Gastrocnemius medialis (tissue), 4 donors: ENCODE results near the gene INPP5J. TPM values are rescaled to one million over a fixed set of nuclear protein-coding genes. Genes with fewer than 3 reads are reported as not detected.
"Not testable (repeated sequence)": the region's sequence is repeated elsewhere in the genome, so short reads cannot be mapped to it uniquely, and the experiment has no call there.

ENCODE experiments used
- ATAC-seq, 2 donors: fragments of 150-250 bp; one replicate each; pipeline ENCODE4 v1.9.1; 2016
- DNase-seq, 2 donors: peaks; one replicate each; pipeline ENCODE4 v3.0.0-alpha.2; 2019
- H3K27ac ChIP-seq, 4 donors: fragments of 200-600 bp; sonication (generic); 1 replicate in 1 of 4; 2 replicates in 3 of 4; pipeline ENCODE4 v1.5.1; 2016 to 2018; ENCODE audit warnings: mild to moderate bottlenecking in 2 of 4, moderate library complexity in 1 of 4
- H3K27me3 ChIP-seq, 3 donors: fragments of 200-600 bp; sonication (generic) in 2 of 3; 1 replicate in 1 of 3; 2 replicates in 2 of 3; pipeline versions ENCODE4 v1.5.1 to v1.6.0; 2016 to 2019; ENCODE audit warnings: mild to moderate bottlenecking in 1 of 3, moderate library complexity in 1 of 3
- H3K36me3 ChIP-seq, 2 donors: fragments of 200-600 bp; sonication (generic) in 1 of 2; one replicate each; pipeline ENCODE4 v1.5.1; 2017 to 2018
- H3K4me1 ChIP-seq, 2 donors: fragments of 200-600 bp; sonication (generic) in 1 of 2; one replicate each; pipeline ENCODE4 v1.5.1; 2016 to 2017; ENCODE audit warnings: mild to moderate bottlenecking in 2 of 2
- H3K4me3 ChIP-seq, 4 donors: fragments of 200-600 bp; sonication (generic) in 3 of 4; 1 replicate in 1 of 4; 2 replicates in 3 of 4; pipeline ENCODE4 v1.5.1; 2016 to 2019; ENCODE audit warnings: mild to moderate bottlenecking in 2 of 4
- H3K9me3 ChIP-seq, 3 donors: fragments of 200-600 bp; sonication (generic) in 2 of 3; 1 replicate in 1 of 3; 2 replicates in 2 of 3; pipeline ENCODE4 v1.5.1; 2016 to 2019
- POLR2A ChIP-seq, 2 donors: fragments of 450-650 bp; IDR thresholded peaks; one replicate each; pipeline ENCODE4 v1.6.1; 2017; ENCODE audit warnings: antibody characterized with exemption in 2 of 2, mild to moderate bottlenecking in 2 of 2, moderate library complexity in 2 of 2
- in situ Hi-C, 4 donors: fragments of 200-750 bp; cut with MboI; loops; one replicate each; pipeline versions ENCODE4 v1.15.0 to v1.8.0; 2017; ENCODE audit warnings: low sequenced_read_pairs in 4 of 4
- intact Hi-C: fragments of 100-400 bp; cut with DNase I; formaldehyde crosslinking; loops from one replicate; pipeline ENCODE4 v1.15.1; 2023; ENCODE audit warnings: low total_unique reads
- total RNA-seq, 4 donors: library from RNA; depleted of rRNA; stranded (reverse); fragments of >200 nt; gene quantifications; one replicate each; pipeline versions ENCODE4 v1.1.0 to v1.2.3, GENCODE V29; 2016
- TF ChIP-seq, protein P1 (sequence below), 5 experiments: fragments of 450-650 bp in 3 of 5; fragments of 200-600 bp in 2 of 5; sonication (generic) in 2 of 5; IDR thresholded peaks in 4 of 5; conservative IDR thresholded peaks in 1 of 5; 1 replicate in 4 of 5; 2 replicates in 1 of 5; pipeline ENCODE4 v1.5.1; 2016 to 2019; ENCODE audit warnings: antibody characterized with exemption in 5 of 5, mild to moderate bottlenecking in 3 of 5, moderate library complexity in 3 of 5

INPP5J gene, protein sequence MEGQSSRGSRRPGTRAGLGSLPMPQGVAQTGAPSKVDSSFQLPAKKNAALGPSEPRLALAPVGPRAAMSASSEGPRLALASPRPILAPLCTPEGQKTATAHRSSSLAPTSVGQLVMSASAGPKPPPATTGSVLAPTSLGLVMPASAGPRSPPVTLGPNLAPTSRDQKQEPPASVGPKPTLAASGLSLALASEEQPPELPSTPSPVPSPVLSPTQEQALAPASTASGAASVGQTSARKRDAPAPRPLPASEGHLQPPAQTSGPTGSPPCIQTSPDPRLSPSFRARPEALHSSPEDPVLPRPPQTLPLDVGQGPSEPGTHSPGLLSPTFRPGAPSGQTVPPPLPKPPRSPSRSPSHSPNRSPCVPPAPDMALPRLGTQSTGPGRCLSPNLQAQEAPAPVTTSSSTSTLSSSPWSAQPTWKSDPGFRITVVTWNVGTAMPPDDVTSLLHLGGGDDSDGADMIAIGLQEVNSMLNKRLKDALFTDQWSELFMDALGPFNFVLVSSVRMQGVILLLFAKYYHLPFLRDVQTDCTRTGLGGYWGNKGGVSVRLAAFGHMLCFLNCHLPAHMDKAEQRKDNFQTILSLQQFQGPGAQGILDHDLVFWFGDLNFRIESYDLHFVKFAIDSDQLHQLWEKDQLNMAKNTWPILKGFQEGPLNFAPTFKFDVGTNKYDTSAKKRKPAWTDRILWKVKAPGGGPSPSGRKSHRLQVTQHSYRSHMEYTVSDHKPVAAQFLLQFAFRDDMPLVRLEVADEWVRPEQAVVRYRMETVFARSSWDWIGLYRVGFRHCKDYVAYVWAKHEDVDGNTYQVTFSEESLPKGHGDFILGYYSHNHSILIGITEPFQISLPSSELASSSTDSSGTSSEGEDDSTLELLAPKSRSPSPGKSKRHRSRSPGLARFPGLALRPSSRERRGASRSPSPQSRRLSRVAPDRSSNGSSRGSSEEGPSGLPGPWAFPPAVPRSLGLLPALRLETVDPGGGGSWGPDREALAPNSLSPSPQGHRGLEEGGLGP
- total RNA-seq: under 1 TPM; 0.15 to 0.33 (median 0.28) TPM

DNA sequence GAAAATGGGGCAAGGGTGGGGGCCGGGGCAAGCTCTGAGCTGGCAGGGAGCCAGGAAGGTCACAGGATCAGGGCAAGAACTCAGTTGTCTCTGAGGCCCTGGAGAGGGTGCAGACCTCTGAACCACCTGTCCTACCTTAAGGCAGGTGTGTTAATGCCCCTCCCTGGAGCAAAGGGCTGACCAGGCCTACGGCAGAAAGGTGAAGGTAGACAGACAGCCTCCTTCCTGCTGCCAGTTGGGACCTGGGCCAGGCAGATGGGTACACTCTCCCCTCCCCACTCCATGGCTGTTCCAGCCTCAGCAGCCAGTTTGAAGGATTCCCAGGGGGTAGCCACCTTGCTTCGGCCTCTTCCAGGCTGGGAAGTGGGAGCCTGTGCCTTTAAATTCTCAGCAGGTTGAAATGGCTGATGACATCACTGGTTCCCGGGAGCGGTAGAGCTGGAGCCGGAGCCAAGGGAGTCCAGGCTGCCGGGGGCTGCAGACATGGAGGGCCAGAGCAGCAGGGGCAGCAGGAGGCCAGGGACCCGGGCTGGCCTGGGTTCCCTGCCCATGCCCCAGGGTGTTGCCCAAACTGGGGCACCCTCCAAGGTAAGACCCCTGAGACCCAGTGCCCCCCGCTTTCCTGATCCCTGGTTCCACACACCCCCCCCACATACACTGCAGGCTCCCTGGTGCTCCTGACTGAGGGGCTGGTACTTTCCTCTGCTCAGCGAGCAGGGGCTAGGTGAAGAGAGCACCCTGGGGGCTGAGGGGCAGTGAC lies at the start of gene INPP5J:
TSS of gene INPP5J (plus strand) at position 435 of the 760 bp plus-strand sequence. CDS start at position 484, 49 bp downstream.
- in situ Hi-C loops: no loop called here
- peak in 1 of 2 donors; percentile 58 for DNase-seq
- TF ChIP-seq, protein P1, sequence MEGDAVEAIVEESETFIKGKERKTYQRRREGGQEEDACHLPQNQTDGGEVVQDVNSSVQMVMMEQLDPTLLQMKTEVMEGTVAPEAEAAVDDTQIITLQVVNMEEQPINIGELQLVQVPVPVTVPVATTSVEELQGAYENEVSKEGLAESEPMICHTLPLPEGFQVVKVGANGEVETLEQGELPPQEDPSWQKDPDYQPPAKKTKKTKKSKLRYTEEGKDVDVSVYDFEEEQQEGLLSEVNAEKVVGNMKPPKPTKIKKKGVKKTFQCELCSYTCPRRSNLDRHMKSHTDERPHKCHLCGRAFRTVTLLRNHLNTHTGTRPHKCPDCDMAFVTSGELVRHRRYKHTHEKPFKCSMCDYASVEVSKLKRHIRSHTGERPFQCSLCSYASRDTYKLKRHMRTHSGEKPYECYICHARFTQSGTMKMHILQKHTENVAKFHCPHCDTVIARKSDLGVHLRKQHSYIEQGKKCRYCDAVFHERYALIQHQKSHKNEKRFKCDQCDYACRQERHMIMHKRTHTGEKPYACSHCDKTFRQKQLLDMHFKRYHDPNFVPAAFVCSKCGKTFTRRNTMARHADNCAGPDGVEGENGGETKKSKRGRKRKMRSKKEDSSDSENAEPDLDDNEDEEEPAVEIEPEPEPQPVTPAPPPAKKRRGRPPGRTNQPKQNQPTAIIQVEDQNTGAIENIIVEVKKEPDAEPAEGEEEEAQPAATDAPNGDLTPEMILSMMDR (IDR thresholded peaks at IDR 0.05 in 4 of 5, conservative IDR thresholded peaks at IDR 0.05 in 1 of 5): no peak
- TF ChIP-seq POLR2A (IDR thresholded peaks at IDR 0.05): no peak
- Histone ChIP-seq H3K27me3 (no peaks in the 10 kb centered on the region), H3K4me1 (peaks cover 24 to 30% of the 10 kb centered on the region in 2 donors), H3K4me3 (peak within 1 kb of the TSS; percentile 34 to 44 (median 40)), H3K9me3 (no peaks in the 10 kb centered on the region), H3K27ac (peak within 1 kb of the TSS; percentile 60 to 73 (median 65)), H3K36me3 (no peaks in the 10 kb centered on the region)
- peak; percentile 65 to 76 for ATAC-seq
- intact Hi-C loops: no loop called here

DNA sequence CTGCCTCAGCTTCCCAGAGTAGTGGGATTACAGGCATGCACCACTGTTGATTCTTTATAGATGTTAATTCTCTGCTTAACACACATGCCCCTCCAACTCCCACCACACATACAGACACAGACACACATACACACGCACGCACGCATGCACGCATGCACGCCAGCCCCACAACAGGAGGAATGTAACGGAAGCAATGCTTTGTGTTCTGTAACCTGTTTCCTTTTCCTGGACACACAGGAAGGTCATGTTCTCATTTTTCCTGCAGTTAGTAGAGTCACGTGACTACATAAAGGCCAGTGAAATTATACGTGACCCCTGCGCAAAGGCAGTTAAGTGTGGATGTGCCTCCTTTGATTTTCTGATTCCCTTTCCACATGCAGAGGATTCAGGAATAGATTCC lies 49.6 kb upstream of the INPP5J start:
- peak overlapping the region in 3 of 4 donors; percentile 15 to 82 (median 77) for H3K27ac ChIP-seq
- H3K9me3 ChIP-seq, ATAC-seq, H3K4me3 ChIP-seq, H3K36me3 ChIP-seq, H3K27me3 ChIP-seq, H3K4me1 ChIP-seq, in situ Hi-C loops, intact Hi-C loops, DNase-seq: not testable (repeated sequence)

DNA sequence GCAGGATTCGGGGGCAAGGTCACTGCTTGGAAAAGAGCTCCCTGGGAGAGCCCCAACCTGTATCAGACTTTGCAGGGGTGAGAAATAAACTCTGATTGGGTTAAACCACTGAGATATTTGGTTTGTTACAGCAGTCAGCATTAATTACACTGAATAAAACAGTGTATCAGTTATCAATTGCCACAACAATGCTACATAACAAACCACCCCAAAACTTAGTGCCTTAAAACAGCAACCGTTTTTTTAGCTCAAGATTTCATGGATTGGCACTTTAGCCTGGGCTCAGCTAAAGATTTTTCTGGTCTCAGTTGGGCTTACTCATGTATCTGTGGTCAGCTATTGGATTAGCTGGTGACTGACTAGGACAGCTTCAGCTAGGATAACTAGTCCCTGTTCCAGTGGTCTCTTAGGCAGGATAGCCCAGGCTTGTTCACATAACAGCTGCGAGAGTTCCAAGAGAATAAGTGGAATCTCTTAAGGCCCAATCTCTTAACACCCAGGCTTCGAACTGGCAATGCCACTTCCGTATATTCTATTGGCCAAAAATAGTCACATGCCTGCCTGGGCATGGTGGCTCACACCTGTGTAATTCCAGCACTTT lies 49.1 kb upstream of the INPP5J start:
- in situ Hi-C loops, H3K4me1 ChIP-seq, H3K9me3 ChIP-seq, ATAC-seq, H3K27me3 ChIP-seq, DNase-seq, intact Hi-C loops, H3K4me3 ChIP-seq, H3K36me3 ChIP-seq: not testable (repeated sequence)
- peak overlapping the region in 3 of 4 donors; percentile 15 to 82 (median 77) for H3K27ac ChIP-seq

DNA sequence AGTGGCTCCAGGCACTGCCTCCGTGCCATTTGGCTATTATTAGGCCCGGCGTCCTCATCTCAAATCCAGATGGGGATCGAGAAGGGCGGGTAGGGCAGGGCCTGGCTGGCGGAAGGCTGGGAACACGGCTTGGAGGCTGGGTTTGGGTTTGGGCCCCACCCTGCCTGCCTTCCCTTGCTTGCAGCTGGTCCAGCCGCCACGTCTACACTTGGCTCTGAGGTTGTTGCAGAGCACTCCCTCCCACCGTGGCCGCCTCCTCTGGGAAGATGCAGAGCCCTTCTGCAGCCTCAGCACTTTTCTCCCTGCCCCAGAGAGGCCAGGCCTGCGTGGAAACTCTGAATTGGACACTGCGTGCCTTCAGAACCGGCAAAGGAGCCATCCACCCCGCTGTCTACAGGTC lies 46.8 kb upstream of the INPP5J start:
- in situ Hi-C loops (no loop called here), intact Hi-C loops (no loop called here)
- peak; percentile 56 to 57 for ATAC-seq
- Histone ChIP-seq H3K4me1 (peaks cover 8 to 9% of the 10 kb centered on the region in 2 donors), H3K4me3 (no peak overlapping the region), H3K27ac (peak overlapping the region; percentile 71 to 82 (median 74)), H3K27me3 (no peaks in the 10 kb centered on the region), H3K36me3 (no peaks in the 10 kb centered on the region), H3K9me3 (no peaks in the 10 kb centered on the region)
- TF ChIP-seq, protein P1 (IDR thresholded peaks at IDR 0.05 in 4 of 5, conservative IDR thresholded peaks at IDR 0.05 in 1 of 5): no peak
- peak; percentile 58 to 78 for DNase-seq

DNA sequence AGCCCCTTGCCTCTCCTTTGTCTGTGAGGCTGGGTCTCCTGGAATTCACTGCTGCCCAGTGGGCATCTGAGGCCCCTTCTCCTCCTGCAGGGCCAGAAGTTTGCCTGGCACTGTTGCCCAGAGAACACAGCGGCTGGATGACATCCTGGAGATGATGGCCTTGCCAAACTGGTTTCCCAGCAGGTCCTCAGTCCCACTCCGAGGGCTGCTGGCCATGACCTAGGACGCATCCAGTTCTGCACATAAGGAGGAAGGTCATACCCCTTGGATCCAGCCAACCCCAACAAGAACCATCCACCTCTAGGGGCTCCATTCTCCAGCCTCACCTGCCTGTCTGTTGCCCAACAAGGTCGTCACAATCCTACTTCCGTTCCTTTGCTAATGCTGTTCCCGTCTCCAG lies 45.1 kb upstream of the INPP5J start:
- H3K27ac ChIP-seq: no peak overlapping the region
- in situ Hi-C loops: no loop called here
- H3K4me1 ChIP-seq: peaks cover 9 to 19% of the 10 kb centered on the region in 2 donors
- no peak overlapping the region for H3K4me3 ChIP-seq
- DNase-seq (no peak), ATAC-seq (no peak)
- H3K36me3 ChIP-seq: no peaks in the 10 kb centered on the region
- no peaks in the 10 kb centered on the region for H3K9me3 ChIP-seq
- intact Hi-C loops: no loop called here
- no peaks in the 10 kb centered on the region for H3K27me3 ChIP-seq
- no peak for TF ChIP-seq POLR2A (IDR thresholded peaks at IDR 0.05)
- TF ChIP-seq, protein P1 (IDR thresholded peaks at IDR 0.05 in 4 of 5, conservative IDR thresholded peaks at IDR 0.05 in 1 of 5): no peak

DNA sequence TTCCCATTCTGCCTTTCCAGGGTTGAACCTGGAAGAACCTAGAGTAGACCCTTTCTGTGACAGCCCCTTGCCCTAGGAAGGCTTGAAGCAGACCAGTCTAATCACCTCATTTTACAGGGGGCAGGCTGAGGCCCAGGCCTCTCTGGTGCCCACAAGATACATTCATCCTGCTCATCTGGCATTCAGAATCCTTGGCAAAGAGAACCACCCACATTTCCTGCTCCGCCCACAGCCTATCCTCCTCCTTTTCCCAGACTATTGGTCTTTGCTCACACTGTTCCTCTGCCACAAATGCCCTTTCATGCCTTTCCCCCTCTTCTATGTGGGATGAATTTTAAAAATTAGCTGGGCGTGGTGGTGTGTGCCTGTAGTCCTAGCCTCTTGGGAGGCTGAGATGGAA lies 44.4 kb upstream of the INPP5J start:
- H3K4me3 ChIP-seq, intact Hi-C loops, DNase-seq, in situ Hi-C loops, H3K36me3 ChIP-seq, H3K27ac ChIP-seq, H3K27me3 ChIP-seq, ATAC-seq, H3K9me3 ChIP-seq: not testable (repeated sequence)
- H3K4me1 ChIP-seq: peaks cover 16 to 26% of the 10 kb centered on the region in 2 donors
